LNCaP clone FGC (cell line): ENCODE data around the gene ICAM3.
A peak's percentile ranks its signal among the peaks of the same experiment; 100 is the strongest.

Experiments
- DNase-seq: peaks from one replicate; pipeline ENCODE4 v3.0.0-alpha.2; 2011; ENCODE audit warnings: low read depth
- H3K4me3 ChIP-seq: 2 replicates; pipeline ENCODE4 v1.5.1; 2011; ENCODE audit warnings: mild to moderate bottlenecking, low read depth, low read length, control low read depth
- CTCF ChIP-seq: IDR thresholded peaks from 2 replicates; pipeline ENCODE4 v1.5.1; 2012; ENCODE audit warnings: mild to moderate bottlenecking; ENCODE audit not compliant: control insufficient read depth, insufficient read depth; ENCODE audit errors: extremely low read depth

ICAM3 gene

GRCh38 chr19:10299545-10300458, 39.6 kb downstream of the ICAM3 start:
- TF ChIP-seq CTCF = no peak
- no peak overlapping the region for H3K4me3 ChIP-seq
- no peak for DNase-seq

GRCh38 chr19:10295847-10296591, 43.4 kb downstream of the ICAM3 start:
- DNase-seq = no peak
- H3K4me3 ChIP-seq = no peak overlapping the region

GRCh38 chr19:10295305-10295846, 44.0 kb downstream of the ICAM3 start:
- DNase-seq = no peak
- TF ChIP-seq CTCF = no peak
- no peak overlapping the region for H3K4me3 ChIP-seq

More at GRCh38 chr19:10295847-10296591, 43.4 kb downstream of the ICAM3 start:
- no peak for TF ChIP-seq CTCF

- H3K4me3 ChIP-seq = no peak overlapping the region
- DNase-seq = no peak
- no peak for TF ChIP-seq CTCF
Observed at GRCh38 chr19:10294368-10294697, 45.1 kb downstream of the ICAM3 start.

- no peak for DNase-seq
- TF ChIP-seq CTCF = no peak
- H3K4me3 ChIP-seq = no peak overlapping the region
Observed at GRCh38 chr19:10293637-10294367, 45.6 kb downstream of the ICAM3 start.

- peak overlapping the region; percentile 46; the same call in 1 of the 2 replicates for H3K4me3 ChIP-seq
- no peak for TF ChIP-seq CTCF
- no peak for DNase-seq
Observed at GRCh38 chr19:10292789-10293636, 46.4 kb downstream of the ICAM3 start.
